ENCODE results near the gene ARHGAP8. TPM values are rescaled to one million over a fixed set of nuclear protein-coding genes. Genes with fewer than 3 reads are reported as not detected.

ARHGAP8 gene
- total RNA-seq, 3 donors from 2014 or later (not counting 1 experiment from before 2014, with no cell fraction given) = 23.6 to 32.6 (median 26.5) TPM

GRCh38 chr22:44906248-44906936 lies 154.0 kb downstream of the ARHGAP8 start:
- ATAC-seq (no peak), DNase-seq (no peak)
- H3K27ac Mint-ChIP-seq = no peak overlapping the region
- H3K36me3 Mint-ChIP-seq = peaks cover 16% of the 10 kb centered on the region
- H3K9me3 ChIP-seq (ENCODE audit: control insufficient read depth, insufficient read depth, low read length) = peaks cover 9% of the 10 kb centered on the region
- no peaks in the 10 kb centered on the region for H3K4me1 Mint-ChIP-seq
- TF ChIP-seq CTCF (IDR thresholded peaks at IDR 0.05) = no peak
- no peak overlapping the region for H3K4me3 ChIP-seq (ENCODE audit: low read length)
- no peak overlapping the region for H3K4me3 Mint-ChIP-seq
- no peaks in the 10 kb centered on the region for H3K4me1 ChIP-seq (ENCODE audit: control insufficient read depth, insufficient read depth, low read length)
- H3K27me3 Mint-ChIP-seq (ENCODE audit: low read depth in 2 of 2) = peaks cover 20 to 28% of the 10 kb centered on the region in 2 donors
- intact Hi-C loops (cut with micrococcal nuclease) = no loop called here
- H3K27ac ChIP-seq (ENCODE audit: low read length) = no peak overlapping the region
- H3K36me3 ChIP-seq (ENCODE audit: control insufficient read depth, insufficient read depth, low read length) = no peaks in the 10 kb centered on the region
- H3K9me3 Mint-ChIP-seq = peaks cover 0 to 2% of the 10 kb centered on the region in 2 donors
- no peaks in the 10 kb centered on the region for H3K27me3 ChIP-seq (ENCODE audit: control insufficient read depth, insufficient read depth, low read length)
- 80% methylated on average over 21 of the region's 21 CpGs for WGBS (ENCODE audit: insufficient coverage)

GRCh38 chr22:44906999-44907644 lies 154.7 kb downstream of the ARHGAP8 start:
- H3K36me3 Mint-ChIP-seq = peaks cover 8% of the 10 kb centered on the region
- no peak overlapping the region for H3K27ac Mint-ChIP-seq
- intact Hi-C loops (cut with micrococcal nuclease) = no loop called here
- Histone ChIP-seq H3K27ac (ENCODE audit: low read length) (no peak overlapping the region), H3K4me1 (ENCODE audit: control insufficient read depth, insufficient read depth, low read length) (no peaks in the 10 kb centered on the region), H3K36me3 (ENCODE audit: control insufficient read depth, insufficient read depth, low read length) (no peaks in the 10 kb centered on the region), H3K4me3 (ENCODE audit: low read length) (no peak overlapping the region), H3K27me3 (ENCODE audit: control insufficient read depth, insufficient read depth, low read length) (no peaks in the 10 kb centered on the region), H3K9me3 (ENCODE audit: control insufficient read depth, insufficient read depth, low read length) (peaks cover 1% of the 10 kb centered on the region)
- no peak overlapping the region for H3K4me3 Mint-ChIP-seq
- peaks cover 20 to 28% of the 10 kb centered on the region in 2 donors for H3K27me3 Mint-ChIP-seq (ENCODE audit: low read depth in 2 of 2)
- DNase-seq (no peak), ATAC-seq (no peak)
- H3K4me1 Mint-ChIP-seq = no peaks in the 10 kb centered on the region
- peaks cover 0 to 2% of the 10 kb centered on the region in 2 donors for H3K9me3 Mint-ChIP-seq
- 91% methylated on average over 18 of the region's 18 CpGs for WGBS (ENCODE audit: insufficient coverage)
- TF ChIP-seq CTCF (IDR thresholded peaks at IDR 0.05) = no peak

- H3K36me3 ChIP-seq (ENCODE audit: control insufficient read depth, insufficient read depth, low read length) = no peaks in the 10 kb centered on the region
- H3K4me1 ChIP-seq (ENCODE audit: control insufficient read depth, insufficient read depth, low read length) = no peaks in the 10 kb centered on the region
- no peaks in the 10 kb centered on the region for H3K9me3 ChIP-seq (ENCODE audit: control insufficient read depth, insufficient read depth, low read length)
- H3K4me1 Mint-ChIP-seq = no peaks in the 10 kb centered on the region
- H3K4me3 ChIP-seq (ENCODE audit: low read length) = no peak overlapping the region
- ATAC-seq = no peak
- H3K36me3 Mint-ChIP-seq = no peaks in the 10 kb centered on the region
- no peak overlapping the region for H3K27ac Mint-ChIP-seq
- no peak overlapping the region for H3K4me3 Mint-ChIP-seq
- no peak for TF ChIP-seq CTCF (IDR thresholded peaks at IDR 0.05)
- no peak overlapping the region for H3K27ac ChIP-seq (ENCODE audit: low read length)
- H3K27me3 Mint-ChIP-seq (ENCODE audit: low read depth in 2 of 2) = peaks cover 13 to 20% of the 10 kb centered on the region in 2 donors
- no peak for DNase-seq
- 85% methylated on average over 21 of the region's 21 CpGs for WGBS (ENCODE audit: insufficient coverage)
- no peaks in the 10 kb centered on the region for H3K27me3 ChIP-seq (ENCODE audit: control insufficient read depth, insufficient read depth, low read length)
- H3K9me3 Mint-ChIP-seq = peaks cover 0 to 2% of the 10 kb centered on the region in 2 donors
- intact Hi-C loops (cut with micrococcal nuclease) = no loop called here
These were observed 155.7 kb downstream of the ARHGAP8 start for GRCh38 chr22:44907765-44908737.

Data from natural killer cell (primary cell).